Measurements from ENCODE around the gene TBC1D30.

DNA sequence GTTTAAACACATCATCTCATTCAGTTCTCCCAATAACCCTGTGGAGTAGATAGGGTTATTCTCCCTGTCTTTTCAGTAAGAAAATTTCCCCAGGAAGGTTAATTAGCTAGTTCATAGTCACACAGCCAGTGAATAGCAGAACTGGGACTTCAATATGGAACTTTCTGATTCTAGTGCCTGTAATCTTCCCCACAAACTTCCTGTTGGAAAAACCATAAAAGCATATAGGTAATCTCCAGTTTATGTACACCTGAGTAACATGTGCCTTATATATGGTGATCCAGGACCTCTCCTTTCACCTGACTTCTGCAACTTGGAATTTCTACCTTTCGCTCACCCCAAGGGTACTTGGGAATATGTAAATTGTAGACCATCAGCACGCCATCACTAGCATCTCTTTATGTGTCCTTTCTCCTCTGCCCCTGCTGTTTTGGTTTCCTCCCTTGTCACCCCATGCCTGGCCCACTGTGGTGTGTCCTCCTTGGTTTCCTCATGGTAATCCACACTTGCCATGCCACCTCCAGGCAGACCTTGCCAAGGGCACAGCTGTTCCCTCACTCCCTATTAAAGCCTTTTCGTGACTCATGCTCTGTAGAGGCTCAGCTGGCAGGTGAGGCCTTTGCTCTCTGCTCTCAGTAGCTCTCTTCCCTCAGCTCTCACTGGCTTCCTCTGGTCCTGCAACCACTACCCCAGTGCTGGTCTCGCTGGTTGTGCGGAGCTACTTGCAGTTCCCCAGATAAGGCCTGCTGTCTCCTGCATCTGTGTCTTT is 16.7 kb downstream of the TBC1D30 start:
- no peak for TF ChIP-seq POLR2A (IDR thresholded peaks at IDR 0.05)
- TF ChIP-seq, protein P1, sequence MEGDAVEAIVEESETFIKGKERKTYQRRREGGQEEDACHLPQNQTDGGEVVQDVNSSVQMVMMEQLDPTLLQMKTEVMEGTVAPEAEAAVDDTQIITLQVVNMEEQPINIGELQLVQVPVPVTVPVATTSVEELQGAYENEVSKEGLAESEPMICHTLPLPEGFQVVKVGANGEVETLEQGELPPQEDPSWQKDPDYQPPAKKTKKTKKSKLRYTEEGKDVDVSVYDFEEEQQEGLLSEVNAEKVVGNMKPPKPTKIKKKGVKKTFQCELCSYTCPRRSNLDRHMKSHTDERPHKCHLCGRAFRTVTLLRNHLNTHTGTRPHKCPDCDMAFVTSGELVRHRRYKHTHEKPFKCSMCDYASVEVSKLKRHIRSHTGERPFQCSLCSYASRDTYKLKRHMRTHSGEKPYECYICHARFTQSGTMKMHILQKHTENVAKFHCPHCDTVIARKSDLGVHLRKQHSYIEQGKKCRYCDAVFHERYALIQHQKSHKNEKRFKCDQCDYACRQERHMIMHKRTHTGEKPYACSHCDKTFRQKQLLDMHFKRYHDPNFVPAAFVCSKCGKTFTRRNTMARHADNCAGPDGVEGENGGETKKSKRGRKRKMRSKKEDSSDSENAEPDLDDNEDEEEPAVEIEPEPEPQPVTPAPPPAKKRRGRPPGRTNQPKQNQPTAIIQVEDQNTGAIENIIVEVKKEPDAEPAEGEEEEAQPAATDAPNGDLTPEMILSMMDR (IDR thresholded peaks at IDR 0.05), result no peak
